NCI-H82 treated with DMSO at 0.1 percent for 48 hours (cell line): ENCODE measurements around the gene OR2M4.
"Not testable (repeated sequence)": the region's sequence is repeated elsewhere in the genome, so short reads cannot be mapped to it uniquely, and the experiment has no call there.

Experiments
- DNase-seq: peaks from one replicate; lab custom pipeline; 2025; ENCODE audit not compliant: unreplicated experiment; lab: John Stamatoyannopoulos, UW

The OR2M4 gene, protein sequence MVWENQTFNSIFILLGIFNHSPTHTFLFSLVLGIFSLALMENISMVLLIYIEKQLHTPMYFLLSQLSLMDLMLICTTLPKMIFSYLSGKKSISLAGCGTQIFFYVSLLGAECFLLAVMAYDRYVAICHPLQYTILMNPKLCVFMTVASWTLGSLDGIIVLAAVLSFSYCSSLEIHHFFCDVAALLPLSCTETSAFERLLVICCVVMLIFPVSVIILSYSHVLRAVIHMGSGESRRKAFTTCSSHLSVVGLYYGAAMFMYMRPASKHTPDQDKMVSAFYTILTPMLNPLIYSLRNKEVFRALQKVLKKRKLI

DNA sequence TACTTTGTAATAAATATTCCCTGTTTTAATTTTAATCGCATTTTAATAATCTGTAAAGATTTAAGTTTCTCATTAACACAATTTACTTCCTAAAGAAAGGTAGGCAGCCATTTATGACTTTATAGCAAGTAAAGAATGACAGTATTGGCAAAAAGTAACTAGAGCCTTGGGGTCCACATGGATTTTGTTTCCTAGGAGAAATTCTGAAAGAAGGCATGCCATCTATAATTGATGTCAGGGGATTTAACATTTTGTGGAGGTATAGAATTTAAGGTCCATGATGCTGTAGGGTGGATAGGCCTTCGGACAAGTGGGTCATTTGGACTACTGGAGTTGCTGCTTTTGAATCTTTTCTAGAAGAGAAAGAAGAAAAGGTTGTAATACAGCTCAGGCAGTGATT lies at the start of gene OR2M4:
OR2M4 (plus strand) TSS at position 301 of the 400 bp plus-strand sequence. CDS start 7,512 bp downstream, outside the sequence.
- DNase-seq = no peak

DNA sequence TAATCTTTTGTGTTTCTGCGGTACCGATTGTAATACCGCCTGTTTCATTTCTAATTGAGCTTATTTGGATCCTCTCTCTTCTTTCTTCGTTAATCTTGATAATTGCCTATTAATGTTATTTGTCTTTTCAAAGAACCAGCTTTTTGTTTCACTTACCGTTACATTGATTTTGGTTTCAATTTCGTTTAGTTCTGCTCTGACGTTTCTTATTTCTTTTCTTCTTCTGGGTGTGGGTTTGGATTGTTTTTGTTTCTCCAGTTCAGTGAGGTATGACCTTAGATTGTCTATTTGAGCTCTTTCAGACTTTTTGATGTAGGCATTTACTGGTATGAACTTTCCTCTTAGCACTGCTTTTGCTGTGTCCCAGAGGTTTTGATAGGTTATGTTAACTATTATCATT lies 47.2 kb upstream of the OR2M4 start:
- DNase-seq = no peak

DNA sequence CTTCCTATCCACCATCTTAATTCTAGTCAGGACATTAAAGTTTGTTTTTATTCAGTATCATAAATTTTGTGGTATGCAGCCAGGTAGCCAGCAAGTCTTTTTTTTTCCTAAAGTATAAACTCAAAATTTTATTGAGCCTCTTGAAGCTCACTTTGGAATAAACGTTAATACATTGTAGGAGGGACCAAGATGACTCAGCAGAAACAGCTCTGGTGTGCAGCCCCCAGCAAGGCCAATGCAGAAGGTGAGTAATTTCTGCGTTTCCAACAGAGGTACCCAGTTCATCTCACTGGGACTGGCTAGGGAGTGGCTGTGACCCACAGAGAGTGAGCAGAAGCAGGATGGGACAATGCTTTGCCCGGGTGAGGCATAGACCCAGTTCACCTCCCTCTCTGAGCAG lies 43.9 kb upstream of the OR2M4 start:
- no peak for DNase-seq

DNA sequence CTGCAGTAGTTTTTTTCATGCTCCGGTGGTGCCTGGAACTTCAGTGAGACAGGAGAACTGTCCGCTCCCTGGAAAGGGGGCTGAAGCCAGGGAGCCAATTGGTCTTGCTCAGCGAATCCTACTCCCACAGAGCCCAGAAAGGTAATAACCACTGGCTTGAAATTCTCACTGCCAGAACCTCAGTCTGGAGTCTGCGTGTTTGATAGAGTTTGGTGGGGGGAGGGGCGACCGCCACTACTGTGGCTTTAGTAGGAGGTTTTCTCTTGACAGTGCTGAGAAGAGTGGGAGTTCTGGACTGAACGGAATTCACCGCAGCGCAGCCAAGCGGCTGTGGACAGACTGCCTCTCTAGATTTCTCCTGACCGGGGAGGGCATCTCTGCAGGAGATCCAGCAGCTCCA lies 42.2 kb upstream of the OR2M4 start:
- DNase-seq = no peak

DNA sequence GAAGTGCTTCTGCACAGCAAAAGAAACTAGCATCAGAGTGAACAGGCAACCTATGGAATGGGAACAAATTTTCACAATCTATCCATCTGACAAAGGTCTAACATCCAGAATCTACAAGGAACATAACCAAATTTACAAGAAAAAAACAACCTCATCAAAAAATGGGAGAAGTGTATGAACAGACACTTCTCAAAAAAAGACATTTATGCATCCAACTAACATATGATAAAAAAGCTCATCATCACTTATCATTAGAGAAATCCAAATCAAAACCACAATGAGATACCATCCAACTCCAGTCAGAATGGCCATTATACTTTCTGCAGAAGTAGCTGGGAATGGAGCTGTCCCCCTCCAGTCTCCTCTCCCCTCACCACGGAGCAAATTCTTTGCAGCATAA lies 37.1 kb upstream of the OR2M4 start:
- no peak for DNase-seq

DNA sequence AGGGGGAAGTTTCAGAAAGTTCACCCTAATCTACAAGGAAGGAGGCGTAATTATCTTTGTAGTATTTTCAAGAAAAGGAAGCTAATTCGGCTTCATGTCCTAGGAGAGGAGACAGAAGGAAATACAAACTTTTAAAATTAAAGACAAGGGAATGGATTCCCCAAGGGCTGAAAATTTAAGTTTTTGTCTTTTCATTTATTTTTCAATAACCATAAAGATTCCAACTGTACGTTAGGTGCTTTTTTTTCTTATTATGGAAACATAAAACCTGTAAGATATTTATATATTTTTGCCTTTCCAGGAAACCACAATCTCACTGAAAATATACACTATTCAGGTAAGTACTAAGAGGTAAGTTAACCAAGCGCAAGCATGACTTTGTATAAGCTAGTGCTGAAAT lies 34.3 kb upstream of the OR2M4 start, which contains the start of gene OR2M3:
OR2M3 (plus strand) TSS at position 301 of the 400 bp plus-strand sequence. CDS start 5,803 bp downstream, outside the sequence.
- DNase-seq = no peak

DNA sequence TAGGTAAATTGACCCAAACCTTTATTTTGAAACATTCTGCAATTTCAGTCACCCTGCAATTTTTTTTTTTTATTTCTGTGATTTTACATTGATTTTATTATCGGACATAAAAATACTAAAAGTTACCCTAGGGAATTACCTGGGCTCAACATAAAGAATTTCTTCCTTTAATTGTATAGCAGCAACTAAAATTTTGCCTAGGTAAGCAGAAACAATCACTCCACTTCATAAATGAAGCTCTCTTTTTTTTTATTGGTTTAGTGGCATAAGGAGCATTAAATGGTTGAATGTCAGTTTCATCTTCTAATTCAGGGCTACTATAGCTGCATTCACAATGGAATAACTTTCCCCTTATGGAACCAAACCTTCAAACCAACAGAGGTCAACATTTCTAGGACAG lies 15.3 kb upstream of the OR2M4 start:
- no peak for DNase-seq

DNA sequence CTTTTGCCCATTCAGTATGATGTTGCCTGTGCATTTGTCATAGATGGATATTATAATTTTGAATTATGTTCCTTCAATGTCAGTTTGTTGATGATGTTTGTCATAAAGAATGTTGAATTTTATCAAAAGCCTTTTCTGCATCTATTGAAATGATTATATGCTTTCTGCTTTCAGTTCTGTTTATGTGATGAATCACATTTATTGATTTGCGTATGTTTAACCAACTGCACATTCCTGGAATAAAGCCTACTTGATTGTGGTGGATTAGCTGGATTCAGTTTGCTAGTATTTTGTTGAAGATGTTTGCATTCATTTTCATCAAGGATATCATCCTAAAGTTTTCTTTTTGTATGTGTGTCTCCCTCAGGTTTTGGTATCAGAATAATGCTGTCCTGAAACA lies 5.7 kb upstream of the OR2M4 start:
- DNase-seq = no peak

DNA sequence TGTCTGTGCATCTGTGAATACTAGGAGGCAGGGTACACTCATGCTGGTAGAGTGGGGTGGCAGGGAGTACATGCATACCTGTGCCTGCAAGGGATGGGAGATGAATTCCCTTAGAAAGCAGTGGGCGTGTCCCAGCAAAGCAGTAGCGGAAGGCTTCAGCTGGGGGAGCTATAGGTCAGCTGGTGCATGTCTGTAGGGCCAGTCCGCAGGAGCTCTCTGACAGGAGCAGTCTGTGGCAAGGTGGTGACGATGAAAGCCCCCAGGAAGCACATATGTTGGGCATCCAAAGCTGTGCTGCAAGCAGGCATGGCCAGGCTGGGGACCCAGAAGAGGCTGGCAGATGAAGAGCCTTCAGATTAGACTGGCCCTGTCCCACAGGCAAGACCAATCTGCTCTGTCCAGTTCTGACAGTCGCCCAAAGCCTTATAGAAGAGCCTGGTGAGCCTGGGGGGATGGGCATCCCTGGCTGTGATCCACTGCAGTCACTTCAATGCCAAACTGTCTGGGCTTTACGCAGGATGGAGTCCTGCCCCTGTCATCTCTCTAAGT lies 1.8 kb upstream of the OR2M4 start:
- DNase-seq = no peak

DNA sequence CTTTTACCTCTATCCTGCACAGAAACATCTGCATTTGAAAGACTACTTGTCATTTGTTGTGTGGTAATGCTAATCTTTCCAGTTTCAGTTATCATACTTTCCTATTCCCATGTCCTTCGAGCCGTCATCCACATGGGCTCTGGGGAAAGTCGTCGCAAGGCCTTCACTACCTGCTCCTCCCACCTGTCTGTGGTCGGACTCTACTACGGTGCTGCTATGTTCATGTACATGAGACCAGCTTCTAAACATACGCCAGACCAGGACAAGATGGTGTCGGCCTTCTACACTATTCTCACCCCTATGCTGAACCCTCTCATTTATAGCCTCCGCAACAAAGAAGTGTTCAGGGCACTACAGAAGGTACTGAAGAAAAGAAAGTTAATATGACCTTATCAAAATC lies 8.3 kb downstream of the OR2M4 start:
- DNase-seq = no peak

DNA sequence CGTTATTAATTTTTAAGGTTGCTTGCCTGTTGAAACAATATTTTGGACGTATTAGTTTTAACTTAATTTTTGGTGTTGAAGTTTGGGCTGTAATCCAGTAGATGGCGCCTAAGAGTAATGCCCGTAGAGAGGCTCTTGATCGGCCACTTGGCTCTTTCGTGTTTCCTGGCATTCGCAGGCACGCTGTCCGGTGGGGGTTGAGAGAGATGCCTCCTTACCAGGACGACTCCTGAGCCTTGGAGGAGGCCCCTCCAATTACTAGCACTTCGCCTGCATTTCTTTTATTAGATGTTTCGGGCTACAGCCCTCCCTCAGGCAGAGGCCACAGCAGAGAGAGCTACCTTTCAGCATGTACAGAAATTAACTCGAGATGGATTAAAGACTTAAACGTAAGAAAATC lies 12.0 kb downstream of the OR2M4 start:
- peak; percentile 18 for DNase-seq

DNA sequence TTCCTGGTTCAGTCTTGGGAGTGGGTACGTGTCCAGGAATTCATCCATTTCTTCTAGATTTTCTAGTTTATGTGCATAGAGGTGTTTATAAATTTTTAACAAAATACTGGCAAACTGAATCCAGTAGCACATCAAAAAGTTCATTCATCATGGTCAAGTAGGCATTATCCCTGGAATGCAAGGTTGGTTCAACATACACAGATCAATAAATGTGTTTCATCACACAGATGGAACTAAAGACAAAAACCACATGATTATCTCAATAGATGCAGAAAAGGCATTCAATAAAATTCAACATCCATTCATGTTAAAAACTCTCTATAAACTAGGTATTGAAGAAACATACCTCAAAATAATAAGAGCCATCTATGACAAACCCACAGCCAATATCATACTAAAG lies 28.1 kb downstream of the OR2M4 start:
- not testable (repeated sequence) for DNase-seq

DNA sequence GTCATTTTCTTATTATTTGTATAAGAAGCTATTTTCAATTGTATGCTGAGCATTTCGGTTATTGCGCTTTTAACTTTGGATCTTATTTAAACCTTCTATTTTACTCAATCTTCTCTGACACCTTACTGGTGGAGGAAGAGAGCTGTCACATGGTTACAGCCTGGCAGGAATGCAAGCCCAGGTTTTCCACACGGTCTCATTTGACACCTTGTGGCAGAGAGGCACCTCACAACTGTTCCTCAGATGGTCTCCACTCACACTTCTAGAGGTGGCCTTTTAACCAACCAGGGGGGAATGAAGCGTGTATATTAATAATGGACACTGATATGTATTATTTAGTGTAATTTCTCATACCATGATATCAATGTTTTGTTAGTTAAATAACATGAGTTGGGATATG lies 37.0 kb downstream of the OR2M4 start:
- no peak for DNase-seq

DNA sequence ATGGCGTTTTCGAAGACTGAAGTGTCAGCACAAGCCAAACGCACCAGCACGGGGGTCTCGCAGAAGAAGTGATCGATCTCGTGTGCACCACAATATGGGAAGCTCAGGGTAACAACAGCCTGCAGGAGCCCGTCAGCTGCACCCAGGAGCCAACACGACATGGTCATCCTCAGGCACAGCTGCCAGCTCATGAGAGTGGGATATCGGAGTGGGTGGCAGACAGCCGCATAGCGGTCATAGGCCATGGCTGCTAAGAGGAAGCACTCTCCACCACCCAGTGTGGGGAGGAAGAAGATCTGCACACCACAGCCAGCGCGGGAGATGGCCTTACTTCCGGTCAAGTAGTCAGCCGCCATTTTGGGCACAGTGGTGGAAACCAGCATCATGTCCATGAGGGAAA lies 42.0 kb downstream of the OR2M4 start:
- DNase-seq = not testable (repeated sequence)

DNA sequence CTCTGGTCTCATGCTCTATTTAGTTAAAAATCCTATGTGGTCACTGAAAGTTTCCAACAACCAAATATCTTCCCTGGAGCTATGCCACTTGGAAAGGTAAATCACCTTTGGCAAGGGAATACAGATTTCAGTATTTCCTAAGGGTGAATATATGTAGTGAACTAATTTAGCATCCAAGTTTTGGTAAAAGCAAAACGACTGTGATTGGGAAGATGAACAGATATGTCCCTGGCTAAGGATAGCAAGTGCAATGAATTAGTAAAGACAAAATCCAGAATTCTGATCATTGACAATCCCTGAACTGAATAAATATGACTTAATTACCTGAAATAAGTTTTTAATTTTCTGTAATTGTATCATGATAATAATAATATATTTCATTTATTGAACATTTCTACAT lies 46.7 kb downstream of the OR2M4 start, which contains the start of gene OR2T33:
OR2T33 (minus strand) TSS at position 101 of the 400 bp plus-strand sequence. CDS start 4,162 bp downstream, outside the sequence.
- no peak for DNase-seq

DNA sequence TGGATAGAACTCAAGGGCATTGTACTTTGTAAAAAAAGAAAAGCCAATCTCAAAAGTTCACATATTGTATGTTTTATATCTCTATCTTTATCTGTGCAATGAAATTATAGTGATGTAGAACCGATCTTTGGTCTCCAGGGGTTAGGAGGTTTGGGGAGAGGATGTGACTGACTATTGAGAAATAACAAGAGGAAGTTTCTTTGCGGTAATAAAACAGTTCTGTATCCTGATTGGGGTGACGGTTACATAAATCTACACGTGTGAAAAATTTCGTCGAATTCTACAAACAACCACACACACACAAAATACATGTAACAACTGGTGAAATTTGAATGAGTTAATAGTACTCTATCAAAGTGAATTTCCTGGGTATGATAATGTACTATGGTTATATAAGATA lies 57.2 kb downstream of the OR2M4 start:
- no peak for DNase-seq
